ENCODE data around the gene NT5C1B. TPM values are rescaled to one million over a fixed set of nuclear protein-coding genes. Genes with fewer than 3 reads are reported as not detected.

NT5C1B gene
- total RNA-seq, 1 donor, result not detected

GRCh38 chr2:18592372-18592771 is 3.0 kb upstream of the NT5C1B start:
- Histone ChIP-seq H3K4me3 (ENCODE audit: insufficient read depth, low read length) (no peak overlapping the region), H3K36me3 (ENCODE audit: insufficient read depth, low read length) (no peaks in the 10 kb centered on the region), H3K79me2 (ENCODE audit: insufficient read depth, low read length) (no peaks in the 10 kb centered on the region), H2AFZ (ENCODE audit: low read length) (no peak overlapping the region), H3K27me3 (ENCODE audit: insufficient read depth, low read length) (no peaks in the 10 kb centered on the region), H3K4me2 (ENCODE audit: insufficient read depth, low read length) (no peak overlapping the region), H3K4me1 (ENCODE audit: insufficient read depth, low read length) (peaks cover 18% of the 10 kb centered on the region), H3K9me3 (ENCODE audit: low read depth, low read length) (no peaks in the 10 kb centered on the region), H3K27ac (ENCODE audit: low read depth, low read length) (no peak overlapping the region), H4K20me1 (ENCODE audit: insufficient read depth, low read length) (no peaks in the 10 kb centered on the region)
- no peak for DNase-seq (ENCODE audit: insufficient read length, low spot score, missing footprints)
- TF ChIP-seq CTCF (IDR thresholded peaks at IDR 0.05; ENCODE audit: extremely low read depth, low read depth, low read length), result no peak

DNA sequence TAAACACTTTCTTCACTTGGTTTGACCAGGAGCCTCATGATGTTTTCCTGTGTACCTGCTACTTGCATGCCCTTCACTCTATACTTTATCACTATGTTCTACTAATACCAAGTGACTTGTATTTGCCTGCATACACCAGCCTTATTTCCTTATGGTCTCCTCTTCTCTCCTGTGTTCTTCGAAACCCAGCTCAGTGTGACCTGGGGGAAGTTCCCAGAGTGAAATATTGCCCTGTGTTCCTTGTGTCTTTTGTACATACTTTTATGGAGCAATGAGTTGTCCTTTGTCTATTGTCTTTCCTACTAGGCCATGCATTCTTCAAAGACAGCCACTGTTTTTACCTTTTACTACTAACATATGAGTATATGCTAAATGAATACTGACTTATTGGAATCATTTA is 567 bp downstream of the NT5C1B start:
- Histone ChIP-seq H3K27me3 (ENCODE audit: insufficient read depth, low read length) (no peaks in the 10 kb centered on the region), H3K4me3 (ENCODE audit: insufficient read depth, low read length) (no peak overlapping the region), H3K4me2 (ENCODE audit: insufficient read depth, low read length) (no peak overlapping the region), H3K79me2 (ENCODE audit: insufficient read depth, low read length) (no peaks in the 10 kb centered on the region), H3K36me3 (ENCODE audit: insufficient read depth, low read length) (no peaks in the 10 kb centered on the region), H3K4me1 (ENCODE audit: insufficient read depth, low read length) (peaks cover 27% of the 10 kb centered on the region), H3K9me3 (ENCODE audit: low read depth, low read length) (no peaks in the 10 kb centered on the region), H4K20me1 (ENCODE audit: insufficient read depth, low read length) (no peaks in the 10 kb centered on the region), H3K27ac (ENCODE audit: low read depth, low read length) (no peak overlapping the region), H2AFZ (ENCODE audit: low read length) (no peak overlapping the region)
- DNase-seq (ENCODE audit: insufficient read length, low spot score, missing footprints), result no peak
- TF ChIP-seq CTCF (IDR thresholded peaks at IDR 0.05; ENCODE audit: extremely low read depth, low read depth, low read length), result no peak

DNA sequence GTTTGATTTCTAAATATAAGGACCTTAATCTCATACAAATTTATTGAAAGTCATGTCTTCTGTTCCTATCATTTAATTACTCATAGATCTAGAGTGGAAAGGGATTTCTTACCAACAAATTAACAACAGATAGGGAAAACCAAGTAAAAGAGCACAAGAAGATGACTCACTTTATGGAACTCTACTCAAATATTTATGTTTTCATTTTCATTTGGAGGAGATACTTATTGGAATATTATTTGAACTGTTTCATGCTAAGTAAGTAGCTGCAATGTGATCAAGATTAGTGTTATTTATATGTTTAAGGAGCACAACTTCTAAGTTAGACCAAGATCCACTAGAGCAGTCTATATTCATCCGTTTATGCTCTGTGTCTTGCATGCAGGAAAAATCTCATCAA is 1.3 kb downstream of the NT5C1B start:
- Histone ChIP-seq H3K27me3 (ENCODE audit: insufficient read depth, low read length) (no peaks in the 10 kb centered on the region), H3K4me3 (ENCODE audit: insufficient read depth, low read length) (no peak overlapping the region), H3K79me2 (ENCODE audit: insufficient read depth, low read length) (no peaks in the 10 kb centered on the region), H3K27ac (ENCODE audit: low read depth, low read length) (no peak overlapping the region), H2AFZ (ENCODE audit: low read length) (no peak overlapping the region), H3K36me3 (ENCODE audit: insufficient read depth, low read length) (no peaks in the 10 kb centered on the region), H3K4me1 (ENCODE audit: insufficient read depth, low read length) (peaks cover 22% of the 10 kb centered on the region), H4K20me1 (ENCODE audit: insufficient read depth, low read length) (no peaks in the 10 kb centered on the region), H3K4me2 (ENCODE audit: insufficient read depth, low read length) (peak overlapping the region; percentile 2), H3K9me3 (ENCODE audit: low read depth, low read length) (no peaks in the 10 kb centered on the region)
- no peak for DNase-seq (ENCODE audit: insufficient read length, low spot score, missing footprints)
- no peak for TF ChIP-seq CTCF (IDR thresholded peaks at IDR 0.05; ENCODE audit: extremely low read depth, low read depth, low read length)

DNA sequence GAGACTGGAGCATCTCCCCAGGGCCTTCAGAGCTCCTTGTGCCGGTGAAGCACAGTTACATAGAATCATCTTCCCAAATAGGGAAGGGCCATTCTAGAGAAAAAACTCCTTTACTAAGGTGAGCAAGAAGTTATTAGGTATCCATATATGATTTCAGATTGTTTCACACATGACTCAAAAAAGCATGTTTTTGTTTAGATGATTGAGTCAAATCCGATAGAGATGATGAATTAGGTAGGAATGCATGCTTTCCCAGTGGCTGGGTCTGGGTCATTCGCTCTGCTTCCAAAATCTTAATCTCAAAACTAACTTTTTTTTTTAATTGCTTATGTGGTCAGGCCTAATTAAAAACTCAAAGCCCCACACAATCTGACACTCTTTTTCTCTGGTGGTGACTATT is 3.8 kb downstream of the NT5C1B start:
- Histone ChIP-seq H4K20me1 (ENCODE audit: insufficient read depth, low read length) (no peaks in the 10 kb centered on the region), H3K4me2 (ENCODE audit: insufficient read depth, low read length) (no peak overlapping the region), H2AFZ (ENCODE audit: low read length) (no peak overlapping the region), H3K4me1 (ENCODE audit: insufficient read depth, low read length) (peaks cover 16% of the 10 kb centered on the region), H3K27me3 (ENCODE audit: insufficient read depth, low read length) (no peaks in the 10 kb centered on the region), H3K36me3 (ENCODE audit: insufficient read depth, low read length) (no peaks in the 10 kb centered on the region), H3K9me3 (ENCODE audit: low read depth, low read length) (no peaks in the 10 kb centered on the region), H3K27ac (ENCODE audit: low read depth, low read length) (no peak overlapping the region), H3K79me2 (ENCODE audit: insufficient read depth, low read length) (no peaks in the 10 kb centered on the region), H3K4me3 (ENCODE audit: insufficient read depth, low read length) (no peak overlapping the region)
- no peak for TF ChIP-seq CTCF (IDR thresholded peaks at IDR 0.05; ENCODE audit: extremely low read depth, low read depth, low read length)
- peak; percentile 87 for DNase-seq (ENCODE audit: insufficient read length, low spot score, missing footprints)

Data from osteoblast (primary cell).